SK-N-SH (cell line): ENCODE measurements around the gene RIMS1. TPM values are rescaled to one million over a fixed set of nuclear protein-coding genes. Genes with fewer than 3 reads are reported as not detected.

Experiments
- CTCF ChIA-PET: fragments of 300-600, 350-600 bp; formaldehyde crosslinking; extraction: SDS; loops from one replicate; lab custom pipeline; 2021; lab: Yijun Ruan, JAX
- POLR2A ChIA-PET: fragments of 350-600 bp; sonication (Branson Sonifier 250); formaldehyde crosslinking; extraction: SDS; loops from one replicate; lab custom pipeline; 2020; ENCODE audit warnings: antibody characterized with exemption, inconsistent platforms; lab: Yijun Ruan, JAX
- DNase-seq: peaks from one replicate; pipeline ENCODE4 v3.0.0; 2012
- H2AFZ ChIP-seq: fragments of 200-600 bp; sonication (generic); 2 replicates; pipeline ENCODE4 v1.8.1; 2016; ENCODE audit warnings: antibody characterized with exemption, mild to moderate bottlenecking, low read depth
- H3F3A ChIP-seq: fragments of 200-600 bp; sonication (generic); replicated peaks from 2 replicates; pipeline ENCODE3; 2016; ENCODE audit warnings: antibody characterized with exemption, mild to moderate bottlenecking; ENCODE audit not compliant: insufficient read depth
- H3K27ac ChIP-seq, 2 experiments: fragments of 200-500 bp in 1 of 2; fragments of 200-600 bp in 1 of 2; sonication (Bioruptor generic) in 1 of 2; sonication (generic), shearing (Covaris generic) in 1 of 2; 2 replicates each; pipeline versions ENCODE4 v1.5.1 to v1.6.1; 2014 to 2016; ENCODE audit warnings: low read depth in 2 of 2, inconsistent platforms in 1 of 2, low read length in 1 of 2, mild to moderate bottlenecking in 1 of 2, mixed read lengths in 1 of 2
- H3K27me3 ChIP-seq: fragments of 200-600 bp; sonication (generic), shearing (Covaris generic); 2 replicates; pipeline ENCODE4 v1.6.1; 2016; ENCODE audit warnings: mixed run types; ENCODE audit not compliant: insufficient read depth
- H3K36me3 ChIP-seq, 2 experiments: fragments of 200-500 bp in 1 of 2; fragments of 200-600 bp in 1 of 2; sonication (Bioruptor generic) in 1 of 2; sonication (generic) in 1 of 2; replicated peaks in 1 of 2; 2 replicates each; pipeline versions ENCODE3 to v1.5.1; 2014 to 2016; ENCODE audit warnings: low read length in 1 of 2, mild to moderate bottlenecking in 1 of 2; ENCODE audit not compliant: insufficient read depth in 2 of 2, control insufficient read depth in 1 of 2
- H3K4me1 ChIP-seq, 2 experiments: fragments of 200-500 bp in 1 of 2; fragments of 200-600 bp in 1 of 2; sonication (Bioruptor generic) in 1 of 2; sonication (generic), shearing (Covaris generic) in 1 of 2; 2 replicates each; pipeline versions ENCODE4 v1.5.1 to v1.6.1; 2014 to 2016; ENCODE audit warnings: low read depth in 1 of 2, low read length in 1 of 2, mixed run types in 1 of 2; ENCODE audit not compliant: insufficient read depth in 2 of 2, control insufficient read depth in 1 of 2
- H3K4me2 ChIP-seq: fragments of 200-600 bp; sonication (generic), shearing (Covaris generic); 2 replicates; pipeline ENCODE4 v1.6.1; 2017; ENCODE audit warnings: mixed run types
- H3K4me3 ChIP-seq, 2 experiments: fragments of 200-500 bp in 1 of 2; fragments of 200-600 bp in 1 of 2; sonication (Bioruptor generic) in 1 of 2; sonication (generic), shearing (Covaris generic) in 1 of 2; 2 replicates each; pipeline versions ENCODE4 v1.5.1 to v1.8.1; 2014 to 2016; ENCODE audit warnings: low read depth in 2 of 2, inconsistent platforms in 1 of 2, low read length in 1 of 2, mild to moderate bottlenecking in 1 of 2, mixed read lengths in 1 of 2, moderate library complexity in 1 of 2
- H3K79me2 ChIP-seq: fragments of 200-600 bp; sonication (generic); 2 replicates; pipeline ENCODE4 v1.8.1; 2017; ENCODE audit warnings: mild to moderate bottlenecking; ENCODE audit not compliant: insufficient read depth
- H3K9ac ChIP-seq: fragments of 200-600 bp; sonication (generic); 2 replicates; pipeline ENCODE4 v1.6.1; 2017; ENCODE audit warnings: mixed run types
- H3K9me2 ChIP-seq: fragments of 200-600 bp; sonication (generic); 2 replicates; pipeline ENCODE4 v1.6.1; 2017; ENCODE audit warnings: mixed run types
- H3K9me3 ChIP-seq: fragments of 200-600 bp; sonication (generic); 2 replicates; pipeline ENCODE4 v1.6.1; 2017; ENCODE audit warnings: mixed run types, mild to moderate bottlenecking, moderate library complexity
- H4K20me1 ChIP-seq: fragments of 200-600 bp; sonication (generic); 2 replicates; pipeline ENCODE4 v1.6.1; 2017; ENCODE audit warnings: mild to moderate bottlenecking, mixed run types; ENCODE audit not compliant: insufficient read depth
- EZH2phosphoT487 ChIP-seq: fragments of 200-600 bp; sonication (generic); IDR thresholded peaks from 2 replicates; pipeline ENCODE4 v1.6.1; 2017; ENCODE audit warnings: low read depth, mixed run types, mild to moderate bottlenecking, antibody characterized with exemption, moderate library complexity, borderline replicate concordance
- FOSL2 ChIP-seq: IDR thresholded peaks from 2 replicates; pipeline ENCODE4 v1.4.0; 2012; ENCODE audit warnings: low read depth, mild to moderate bottlenecking, moderate library complexity, borderline replicate concordance
- FOXM1 ChIP-seq: IDR thresholded peaks from 2 replicates; pipeline ENCODE4 v1.4.0; 2012; ENCODE audit warnings: low read depth, mild to moderate bottlenecking
- GABPA ChIP-seq: IDR thresholded peaks from 2 replicates; pipeline ENCODE4 v1.4.0; 2012; ENCODE audit warnings: low read depth, mild to moderate bottlenecking
- NRF1 ChIP-seq: IDR thresholded peaks from 2 replicates; pipeline ENCODE4 v1.6.1; 2012; ENCODE audit warnings: low read depth, mild to moderate bottlenecking, low read length
- PBX3 ChIP-seq: IDR thresholded peaks from 2 replicates; pipeline ENCODE4; 2012
- POLR2AphosphoS5 ChIP-seq: IDR thresholded peaks from 2 replicates; pipeline ENCODE4 v1.6.1; 2012; ENCODE audit warnings: low read depth, low read length
- SIN3A ChIP-seq: IDR thresholded peaks from 2 replicates; pipeline ENCODE4 v1.6.1; 2012; ENCODE audit warnings: low read depth, mild to moderate bottlenecking, low read length, moderate library complexity, borderline replicate concordance
- WGBS: methylation state at CpG from one replicate; pipeline ENCODE4 v1.1.6; 2017; ENCODE audit warnings: low lambda C conversion rate; 5-methylcytosine and 5-hydroxymethylcytosine counted together
- polyA plus RNA-seq, 3 experiments: library from polyadenylated mRNA; depleted of rRNA; stranded (reverse); fragments of >200 nt; gene quantifications; 2 replicates each; pipeline ENCODE4 v1.2.3, GENCODE V29; 2012
- TF ChIP-seq, protein P1 (sequence below): IDR thresholded peaks from 2 replicates; pipeline ENCODE4 v1.6.1; 2012; ENCODE audit warnings: mild to moderate bottlenecking, low read depth, low read length, moderate library complexity

RIMS1 gene
- polyA plus RNA-seq, 1 of the 3 experiments (the other 2 are of a cell fraction) = 0.20 TPM

DNA sequence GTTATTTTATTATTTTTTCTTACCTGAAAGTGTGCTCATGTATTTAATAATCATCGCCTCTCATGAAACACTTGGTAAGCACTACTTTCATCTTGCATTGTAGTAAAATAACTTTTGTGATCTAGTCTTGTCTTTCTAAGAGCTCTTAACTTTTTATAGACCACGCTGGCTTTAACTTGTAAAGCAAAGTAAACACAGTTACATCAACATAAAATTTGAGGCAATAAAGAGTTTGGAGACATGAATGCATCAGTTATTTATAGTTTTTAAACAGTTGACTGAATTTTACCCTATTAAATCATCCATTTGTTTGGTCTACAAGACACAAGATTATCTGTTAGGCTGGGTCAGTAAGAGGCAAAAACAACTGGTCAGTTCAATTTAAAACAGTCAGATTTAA lies 517.1 kb downstream of the RIMS1 start:
- TF ChIP-seq PBX3 (no peak), FOXM1 (no peak), POLR2AphosphoS5 (no peak), EZH2phosphoT487 (no peak), FOSL2 (no peak), GABPA (no peak), SIN3A (no peak)
- TF ChIP-seq, protein P1, sequence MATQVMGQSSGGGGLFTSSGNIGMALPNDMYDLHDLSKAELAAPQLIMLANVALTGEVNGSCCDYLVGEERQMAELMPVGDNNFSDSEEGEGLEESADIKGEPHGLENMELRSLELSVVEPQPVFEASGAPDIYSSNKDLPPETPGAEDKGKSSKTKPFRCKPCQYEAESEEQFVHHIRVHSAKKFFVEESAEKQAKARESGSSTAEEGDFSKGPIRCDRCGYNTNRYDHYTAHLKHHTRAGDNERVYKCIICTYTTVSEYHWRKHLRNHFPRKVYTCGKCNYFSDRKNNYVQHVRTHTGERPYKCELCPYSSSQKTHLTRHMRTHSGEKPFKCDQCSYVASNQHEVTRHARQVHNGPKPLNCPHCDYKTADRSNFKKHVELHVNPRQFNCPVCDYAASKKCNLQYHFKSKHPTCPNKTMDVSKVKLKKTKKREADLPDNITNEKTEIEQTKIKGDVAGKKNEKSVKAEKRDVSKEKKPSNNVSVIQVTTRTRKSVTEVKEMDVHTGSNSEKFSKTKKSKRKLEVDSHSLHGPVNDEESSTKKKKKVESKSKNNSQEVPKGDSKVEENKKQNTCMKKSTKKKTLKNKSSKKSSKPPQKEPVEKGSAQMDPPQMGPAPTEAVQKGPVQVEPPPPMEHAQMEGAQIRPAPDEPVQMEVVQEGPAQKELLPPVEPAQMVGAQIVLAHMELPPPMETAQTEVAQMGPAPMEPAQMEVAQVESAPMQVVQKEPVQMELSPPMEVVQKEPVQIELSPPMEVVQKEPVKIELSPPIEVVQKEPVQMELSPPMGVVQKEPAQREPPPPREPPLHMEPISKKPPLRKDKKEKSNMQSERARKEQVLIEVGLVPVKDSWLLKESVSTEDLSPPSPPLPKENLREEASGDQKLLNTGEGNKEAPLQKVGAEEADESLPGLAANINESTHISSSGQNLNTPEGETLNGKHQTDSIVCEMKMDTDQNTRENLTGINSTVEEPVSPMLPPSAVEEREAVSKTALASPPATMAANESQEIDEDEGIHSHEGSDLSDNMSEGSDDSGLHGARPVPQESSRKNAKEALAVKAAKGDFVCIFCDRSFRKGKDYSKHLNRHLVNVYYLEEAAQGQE = no peak
- WGBS = 87% methylated on average over 2 of the region's 2 CpGs
- H3K9me3 ChIP-seq = no peaks in the 10 kb centered on the region
- ChIA-PET CTCF (interaction anchor here (1.2 kb wide), 1 partner anchor 9 kb away, joined by 8 read pairs; no protein-coding TSS in a partner anchor), POLR2A (no interaction called here)
- no peak overlapping the region for H3K9ac ChIP-seq
- no peaks in the 10 kb centered on the region for H3K4me1 ChIP-seq
- H3K4me3 ChIP-seq = no peak overlapping the region
- peaks cover 3% of the 10 kb centered on the region for H3F3A ChIP-seq
- no peak overlapping the region for H3K27ac ChIP-seq
- H3K9me2 ChIP-seq = no peaks in the 10 kb centered on the region
- H4K20me1 ChIP-seq = no peaks in the 10 kb centered on the region
- no peak overlapping the region for H3K4me2 ChIP-seq
- no peak for DNase-seq
- H2AFZ ChIP-seq = no peak overlapping the region
- H3K27me3 ChIP-seq = no peaks in the 10 kb centered on the region
- no peaks in the 10 kb centered on the region for H3K79me2 ChIP-seq
- no peaks in the 10 kb centered on the region for H3K36me3 ChIP-seq

DNA sequence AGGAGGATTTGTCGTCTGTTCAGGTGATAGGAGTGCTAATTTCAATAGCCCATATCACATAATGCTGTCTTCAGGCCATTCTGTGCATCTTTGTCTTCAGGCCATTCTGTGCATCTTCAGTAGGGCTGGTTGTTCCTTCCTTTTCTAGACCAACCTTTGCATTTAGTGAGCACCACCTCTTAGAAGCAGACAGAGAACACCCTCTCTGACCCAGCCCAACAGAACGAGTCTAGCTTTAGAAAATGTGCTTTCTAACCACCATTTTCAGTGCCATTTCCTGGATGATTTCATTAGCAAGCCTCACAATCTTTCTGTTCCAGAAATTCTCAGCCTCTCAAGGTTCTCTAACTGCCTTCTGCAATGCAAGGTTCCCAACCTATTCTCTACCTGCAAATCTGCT lies 520.2 kb downstream of the RIMS1 start:
- H3K4me1 ChIP-seq = no peaks in the 10 kb centered on the region
- H3K36me3 ChIP-seq = no peaks in the 10 kb centered on the region
- no peaks in the 10 kb centered on the region for H4K20me1 ChIP-seq
- H3F3A ChIP-seq = peaks cover 3% of the 10 kb centered on the region
- no peak overlapping the region for H3K4me3 ChIP-seq
- DNase-seq = no peak
- ChIA-PET CTCF (no interaction called here), POLR2A (no interaction called here)
- no peaks in the 10 kb centered on the region for H3K9me2 ChIP-seq
- no peaks in the 10 kb centered on the region for H3K27me3 ChIP-seq
- 82% methylated on average over 2 of the region's 2 CpGs for WGBS
- no peaks in the 10 kb centered on the region for H3K9me3 ChIP-seq
- no peaks in the 10 kb centered on the region for H3K79me2 ChIP-seq
- H2AFZ ChIP-seq = peak overlapping the region; percentile 3; the same call in 1 of the 2 replicates
- no peak overlapping the region for H3K27ac ChIP-seq
- TF ChIP-seq NRF1 = no peak
- H3K4me2 ChIP-seq = no peak overlapping the region
- no peak overlapping the region for H3K9ac ChIP-seq
